ENCODE results near the gene RASA3.
"Not testable (repeated sequence)": the region's sequence is repeated elsewhere in the genome, so short reads cannot be mapped to it uniquely, and the experiment has no call there.

RASA3 gene

DNA sequence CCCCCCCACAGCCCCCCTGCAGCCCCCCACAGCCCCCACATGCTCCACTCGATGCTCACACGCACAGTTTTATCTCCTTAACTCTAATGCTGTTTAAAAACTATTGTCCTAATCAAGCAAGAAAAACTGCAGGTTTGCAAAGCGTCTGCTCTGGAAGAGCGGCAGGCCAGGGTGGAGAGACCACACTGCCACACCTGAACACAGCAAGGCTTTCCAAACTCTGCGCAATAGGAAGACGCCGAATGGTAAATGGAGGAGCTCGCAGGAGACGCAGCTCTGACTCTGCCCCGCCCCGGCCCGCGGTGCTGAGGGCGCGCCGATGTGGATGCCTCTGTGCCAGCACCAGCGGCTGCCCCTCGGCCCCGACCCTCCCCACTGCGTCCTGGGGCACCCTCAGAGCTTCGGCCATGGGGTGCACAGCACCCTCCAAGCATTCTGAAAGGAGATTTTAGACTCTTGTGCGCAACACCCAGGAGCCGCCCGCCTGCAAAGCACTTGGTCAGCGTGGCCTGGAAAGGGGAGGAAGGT, 32.4 kb downstream of the RASA3 start:
- no peak overlapping the region for H2AFZ ChIP-seq (ENCODE audit: low read length)
- H3K9ac ChIP-seq (ENCODE audit: low read length): peak overlapping the region; percentile 72
- no peaks in the 10 kb centered on the region for H3K36me3 ChIP-seq (replicated peaks; ENCODE audit: insufficient read depth, low read length)
- TF ChIP-seq EZH2phosphoT487 (IDR thresholded peaks at IDR 0.05; ENCODE audit: low read length): no peak
- TF ChIP-seq CTCF (IDR thresholded peaks at IDR 0.05; ENCODE audit: low read length): no peak
- TF ChIP-seq EZH2 (optimal IDR thresholded peaks at IDR 0.05; ENCODE audit: low read depth, low read length): no peak
- peak overlapping the region; percentile 58; the same call in 1 of the 2 replicates for H3K4me2 ChIP-seq (ENCODE audit: low read depth, low read length)
- peak; percentile 18 for DNase-seq
- H3K27me3 ChIP-seq (replicated peaks; ENCODE audit: insufficient read depth, low read length): no peaks in the 10 kb centered on the region
- no peaks in the 10 kb centered on the region for H4K20me1 ChIP-seq (ENCODE audit: insufficient read depth, low read length)
- H3K9me3 ChIP-seq (replicated peaks; ENCODE audit: insufficient read depth, low read length): no peaks in the 10 kb centered on the region
- H3F3A ChIP-seq (ENCODE audit: insufficient read depth, low read length): peaks cover 23% of the 10 kb centered on the region
- H3K9me2 ChIP-seq (replicated peaks; ENCODE audit: insufficient read depth, low read length): no peaks in the 10 kb centered on the region
- H3K79me2 ChIP-seq (ENCODE audit: low read length): peaks cover 87% of the 10 kb centered on the region
- peak overlapping the region; percentile 98 for H3K27ac ChIP-seq (ENCODE audit: low read length)
- 0 out of 2 replicates have a peak overlapping the region, but pooled peaks have one; percentile 14 for H3K4me3 ChIP-seq (ENCODE audit: low read length)
- H3K4me1 ChIP-seq (ENCODE audit: low read length): peaks cover 29% of the 10 kb centered on the region

DNA sequence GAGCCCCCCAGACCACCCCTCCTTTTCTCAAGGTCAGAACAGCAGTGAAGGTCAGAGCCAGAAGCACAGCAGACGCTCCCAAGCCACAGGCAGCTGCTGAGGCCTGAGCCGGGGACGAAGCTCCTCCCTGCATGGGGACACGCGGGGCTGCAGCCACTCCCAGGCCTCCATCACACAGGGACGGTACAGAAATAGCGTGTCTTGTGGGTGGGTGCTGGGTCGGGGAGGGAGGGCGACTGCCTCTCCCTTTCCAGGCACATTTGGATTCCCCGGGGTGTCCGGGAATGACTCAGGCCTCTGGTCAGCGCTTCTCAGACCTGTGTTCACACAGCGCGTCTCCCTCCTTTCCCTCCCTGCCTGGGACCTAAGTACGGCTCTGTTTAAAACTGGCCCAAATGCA, 33.2 kb downstream of the RASA3 start:
- Histone ChIP-seq H2AFZ (ENCODE audit: low read length) (no peak overlapping the region), H3K27ac (ENCODE audit: low read length) (peak overlapping the region; percentile 58; the same call in 1 of the 2 replicates), H3K9ac (ENCODE audit: low read length) (peak overlapping the region; percentile 42), H4K20me1 (ENCODE audit: insufficient read depth, low read length) (no peaks in the 10 kb centered on the region), H3K79me2 (ENCODE audit: low read length) (peaks cover 87% of the 10 kb centered on the region), H3K36me3 (replicated peaks; ENCODE audit: insufficient read depth, low read length) (no peaks in the 10 kb centered on the region), H3K9me2 (replicated peaks; ENCODE audit: insufficient read depth, low read length) (no peaks in the 10 kb centered on the region), H3K4me1 (ENCODE audit: low read length) (peaks cover 29% of the 10 kb centered on the region), H3K9me3 (replicated peaks; ENCODE audit: insufficient read depth, low read length) (no peaks in the 10 kb centered on the region), H3F3A (ENCODE audit: insufficient read depth, low read length) (peaks cover 23% of the 10 kb centered on the region), H3K4me3 (ENCODE audit: low read length) (no peak overlapping the region), H3K27me3 (replicated peaks; ENCODE audit: insufficient read depth, low read length) (no peaks in the 10 kb centered on the region), H3K4me2 (ENCODE audit: low read depth, low read length) (no peak overlapping the region)
- TF ChIP-seq EZH2 (optimal IDR thresholded peaks at IDR 0.05; ENCODE audit: low read depth, low read length) (no peak), CTCF (IDR thresholded peaks at IDR 0.05; ENCODE audit: low read length) (no peak), EZH2phosphoT487 (IDR thresholded peaks at IDR 0.05; ENCODE audit: low read length) (no peak)
- peak; percentile 34 for DNase-seq

DNA sequence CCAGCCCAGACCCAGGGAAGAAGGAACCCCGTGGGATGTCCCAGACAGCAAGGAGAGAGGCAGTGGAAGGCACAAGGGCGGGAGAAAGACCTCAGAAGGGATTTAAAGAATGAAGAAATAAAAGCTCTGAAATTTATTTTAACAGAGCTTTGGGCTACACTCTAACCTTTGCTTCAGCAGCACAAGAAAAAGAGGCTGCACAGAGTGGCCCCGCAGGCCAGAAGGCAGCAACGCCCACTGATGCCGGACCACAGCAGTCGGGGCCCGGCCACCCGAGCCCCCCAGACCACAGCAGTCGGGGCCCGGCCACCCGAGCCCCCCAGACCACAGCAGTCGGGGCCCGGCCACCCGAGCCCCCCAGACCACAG, 33.8 kb downstream of the RASA3 start:
- H3K79me2 ChIP-seq (ENCODE audit: low read length): peaks cover 88% of the 10 kb centered on the region
- not testable (repeated sequence) for H3K9me2 ChIP-seq (replicated peaks; ENCODE audit: insufficient read depth, low read length); H3K4me2 ChIP-seq (ENCODE audit: low read depth, low read length); H3K36me3 ChIP-seq (replicated peaks; ENCODE audit: insufficient read depth, low read length); H2AFZ ChIP-seq (ENCODE audit: low read length); DNase-seq; H4K20me1 ChIP-seq (ENCODE audit: insufficient read depth, low read length); H3K4me3 ChIP-seq (ENCODE audit: low read length); H3K9me3 ChIP-seq (replicated peaks; ENCODE audit: insufficient read depth, low read length); H3K27me3 ChIP-seq (replicated peaks; ENCODE audit: insufficient read depth, low read length)
- peaks cover 23% of the 10 kb centered on the region for H3F3A ChIP-seq (ENCODE audit: insufficient read depth, low read length)
- peak overlapping the region; percentile 58; the same call in 1 of the 2 replicates for H3K27ac ChIP-seq (ENCODE audit: low read length)
- H3K4me1 ChIP-seq (ENCODE audit: low read length): peaks cover 29% of the 10 kb centered on the region
- peak overlapping the region; percentile 42; the same call in 1 of the 2 replicates for H3K9ac ChIP-seq (ENCODE audit: low read length)

- H3K9ac ChIP-seq (ENCODE audit: low read length): peak overlapping the region; percentile 42; the same call in 1 of the 2 replicates
- no peaks in the 10 kb centered on the region for H4K20me1 ChIP-seq (ENCODE audit: insufficient read depth, low read length)
- peaks cover 91% of the 10 kb centered on the region for H3K79me2 ChIP-seq (ENCODE audit: low read length)
- H2AFZ ChIP-seq (ENCODE audit: low read length): no peak overlapping the region
- peaks cover 29% of the 10 kb centered on the region for H3K4me1 ChIP-seq (ENCODE audit: low read length)
- TF ChIP-seq CTCF (IDR thresholded peaks at IDR 0.05; ENCODE audit: low read length) (no peak), EZH2 (optimal IDR thresholded peaks at IDR 0.05; ENCODE audit: low read depth, low read length) (no peak), EZH2phosphoT487 (IDR thresholded peaks at IDR 0.05; ENCODE audit: low read length) (no peak)
- H3F3A ChIP-seq (ENCODE audit: insufficient read depth, low read length): peaks cover 21% of the 10 kb centered on the region
- H3K4me3 ChIP-seq (ENCODE audit: low read length): no peak overlapping the region
- no peak for DNase-seq
- no peaks in the 10 kb centered on the region for H3K9me3 ChIP-seq (replicated peaks; ENCODE audit: insufficient read depth, low read length)
- peak overlapping the region; percentile 58; the same call in 1 of the 2 replicates for H3K27ac ChIP-seq (ENCODE audit: low read length)
- H3K9me2 ChIP-seq (replicated peaks; ENCODE audit: insufficient read depth, low read length): no peaks in the 10 kb centered on the region
- H3K4me2 ChIP-seq (ENCODE audit: low read depth, low read length): no peak overlapping the region
- H3K36me3 ChIP-seq (replicated peaks; ENCODE audit: insufficient read depth, low read length): no peaks in the 10 kb centered on the region
- no peaks in the 10 kb centered on the region for H3K27me3 ChIP-seq (replicated peaks; ENCODE audit: insufficient read depth, low read length)
Measured at GRCh38 chr13:114097893-114098688, 34.3 kb downstream of the RASA3 start.

Measured in MM.1S (cell line).